ENCODE results near the gene GALNT14. TPM values are rescaled to one million over a fixed set of nuclear protein-coding genes. Genes with fewer than 3 reads are reported as not detected.

Gene GALNT14
- total RNA-seq, 1 donor from 2014 or later: 7.4 TPM

GRCh38 chr2:31081492-31081891, 56.7 kb downstream of the GALNT14 start:
- H3K27ac Mint-ChIP-seq: no peak overlapping the region
- no peak for TF ChIP-seq CTCF (conservative IDR thresholded peaks at IDR 0.05)
- DNase-seq (ENCODE audit: extremely low spot score, unreplicated experiment): no peak
- no peak overlapping the region for H3K4me3 Mint-ChIP-seq
- peaks cover 22% of the 10 kb centered on the region for H3K27me3 Mint-ChIP-seq
- H3K36me3 Mint-ChIP-seq: no peaks in the 10 kb centered on the region
- H3K9me3 Mint-ChIP-seq: no peaks in the 10 kb centered on the region
- H3K4me1 Mint-ChIP-seq (ENCODE audit: unreplicated experiment): peaks cover 18% of the 10 kb centered on the region

GRCh38 chr2:31080361-31080760, 57.9 kb downstream of the GALNT14 start:
- Mint-ChIP-seq H3K36me3 (no peaks in the 10 kb centered on the region), H3K4me1 (ENCODE audit: unreplicated experiment) (peaks cover 23% of the 10 kb centered on the region), H3K9me3 (no peaks in the 10 kb centered on the region), H3K4me3 (no peak overlapping the region), H3K27me3 (peaks cover 19% of the 10 kb centered on the region), H3K27ac (no peak overlapping the region)
- TF ChIP-seq CTCF (conservative IDR thresholded peaks at IDR 0.05): no peak
- DNase-seq (ENCODE audit: extremely low spot score, unreplicated experiment): no peak

- Mint-ChIP-seq H3K4me1 (ENCODE audit: unreplicated experiment) (peaks cover 28% of the 10 kb centered on the region), H3K9me3 (no peaks in the 10 kb centered on the region), H3K36me3 (no peaks in the 10 kb centered on the region), H3K27ac (no peak overlapping the region), H3K27me3 (peaks cover 19% of the 10 kb centered on the region), H3K4me3 (no peak overlapping the region)
- no peak for DNase-seq (ENCODE audit: extremely low spot score, unreplicated experiment)
- TF ChIP-seq CTCF (conservative IDR thresholded peaks at IDR 0.05): peak; percentile 64
Observed at GRCh38 chr2:31079665-31080064, 58.6 kb downstream of the GALNT14 start.

GRCh38 chr2:31078579-31079105, 59.6 kb downstream of the GALNT14 start:
- Mint-ChIP-seq H3K36me3 (no peaks in the 10 kb centered on the region), H3K27me3 (peaks cover 18% of the 10 kb centered on the region), H3K4me3 (no peak overlapping the region), H3K27ac (no peak overlapping the region), H3K9me3 (no peaks in the 10 kb centered on the region), H3K4me1 (ENCODE audit: unreplicated experiment) (peaks cover 26% of the 10 kb centered on the region)
- no peak for TF ChIP-seq CTCF (conservative IDR thresholded peaks at IDR 0.05)
- DNase-seq (ENCODE audit: extremely low spot score, unreplicated experiment): peak; percentile 50

GRCh38 chr2:31078011-31078410, 60.2 kb downstream of the GALNT14 start:
- TF ChIP-seq CTCF (conservative IDR thresholded peaks at IDR 0.05): no peak
- no peak overlapping the region for H3K4me3 Mint-ChIP-seq
- H3K36me3 Mint-ChIP-seq: no peaks in the 10 kb centered on the region
- H3K9me3 Mint-ChIP-seq: no peaks in the 10 kb centered on the region
- DNase-seq (ENCODE audit: extremely low spot score, unreplicated experiment): peak; percentile 10
- H3K27ac Mint-ChIP-seq: no peak overlapping the region
- peaks cover 22% of the 10 kb centered on the region for H3K27me3 Mint-ChIP-seq
- H3K4me1 Mint-ChIP-seq (ENCODE audit: unreplicated experiment): peaks cover 19% of the 10 kb centered on the region

All from type B pancreatic cell (in vitro differentiated cells).